D721Med (cell line): ENCODE measurements around the gene ANKRD63.

Experiments used
- DNase-seq: peaks from one replicate; pipeline ENCODE4 v3.0.0; 2011; ENCODE audit warnings: low spot score; ENCODE audit not compliant: insufficient read length
- FAIRE-seq: peaks from 2 replicates; lab custom pipeline; 2011; peaks lifted over from hg19 to GRCh38; lab: Jason Lieb, UNC
- TF ChIP-seq, protein P1 (sequence below): IDR thresholded peaks from 2 replicates; pipeline ENCODE4 v1.5.1; 2012; ENCODE audit warnings: mild to moderate bottlenecking, control low read depth; ENCODE audit not compliant: insufficient read depth; ENCODE audit errors: missing control alignments

The ANKRD63 gene

GRCh38 chr15:40234783-40235182, 48.1 kb downstream of the ANKRD63 start:
- no peak for DNase-seq
- TF ChIP-seq, protein P1, sequence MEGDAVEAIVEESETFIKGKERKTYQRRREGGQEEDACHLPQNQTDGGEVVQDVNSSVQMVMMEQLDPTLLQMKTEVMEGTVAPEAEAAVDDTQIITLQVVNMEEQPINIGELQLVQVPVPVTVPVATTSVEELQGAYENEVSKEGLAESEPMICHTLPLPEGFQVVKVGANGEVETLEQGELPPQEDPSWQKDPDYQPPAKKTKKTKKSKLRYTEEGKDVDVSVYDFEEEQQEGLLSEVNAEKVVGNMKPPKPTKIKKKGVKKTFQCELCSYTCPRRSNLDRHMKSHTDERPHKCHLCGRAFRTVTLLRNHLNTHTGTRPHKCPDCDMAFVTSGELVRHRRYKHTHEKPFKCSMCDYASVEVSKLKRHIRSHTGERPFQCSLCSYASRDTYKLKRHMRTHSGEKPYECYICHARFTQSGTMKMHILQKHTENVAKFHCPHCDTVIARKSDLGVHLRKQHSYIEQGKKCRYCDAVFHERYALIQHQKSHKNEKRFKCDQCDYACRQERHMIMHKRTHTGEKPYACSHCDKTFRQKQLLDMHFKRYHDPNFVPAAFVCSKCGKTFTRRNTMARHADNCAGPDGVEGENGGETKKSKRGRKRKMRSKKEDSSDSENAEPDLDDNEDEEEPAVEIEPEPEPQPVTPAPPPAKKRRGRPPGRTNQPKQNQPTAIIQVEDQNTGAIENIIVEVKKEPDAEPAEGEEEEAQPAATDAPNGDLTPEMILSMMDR, result no peak
- no peak for FAIRE-seq

- FAIRE-seq, result no peak
- DNase-seq, result no peak
- TF ChIP-seq, protein P1, result no peak
Observed at GRCh38 chr15:40233727-40234577, 48.9 kb downstream of the ANKRD63 start.

- DNase-seq, result no peak
Observed at GRCh38 chr15:40232625-40233070, 50.2 kb downstream of the ANKRD63 start.

More at GRCh38 chr15:40232625-40233070, 50.2 kb downstream of the ANKRD63 start:
- FAIRE-seq, result no peak
- TF ChIP-seq, protein P1, result no peak
